GM19023 (cell line): ENCODE results near the gene POLR3G.

Source experiments
- ATAC-seq: cut with Tn5 transposase; IDR thresholded peaks from one replicate; pipeline ENCODE4 v1.9.1; 2021; ENCODE audit warnings: mild to moderate bottlenecking, moderate library complexity; ENCODE audit not compliant: unreplicated experiment

POLR3G gene

GRCh38 chr5:90503596-90503995 lies 28.9 kb downstream of the POLR3G start:
- no peak for ATAC-seq

GRCh38 chr5:90504743-90505142 lies 30.1 kb downstream of the POLR3G start:
- ATAC-seq, result no peak

GRCh38 chr5:90506221-90506620 lies 31.6 kb downstream of the POLR3G start:
- no peak for ATAC-seq

GRCh38 chr5:90510438-90510837 lies 35.8 kb downstream of the POLR3G start:
- ATAC-seq, result no peak

GRCh38 chr5:90514520-90514919 lies 39.9 kb downstream of the POLR3G start:
- no peak for ATAC-seq

GRCh38 chr5:90518661-90519060 lies 44.0 kb downstream of the POLR3G start:
- no peak for ATAC-seq

- ATAC-seq, result no peak
Observed at GRCh38 chr5:90519081-90519480, 44.4 kb downstream of the POLR3G start.

- ATAC-seq, result peak; percentile 4
Observed at GRCh38 chr5:90528601-90529193, 54.0 kb downstream of the POLR3G start.

GRCh38 chr5:90529194-90529938 lies 54.7 kb downstream of the POLR3G start, which contains the start of gene LYSMD3:
TSS of gene LYSMD3 (minus strand) at chr5:90529584. CDS start at chr5:90525289, 4,295 bp downstream.
- peak; percentile 88 for ATAC-seq

GRCh38 chr5:90529939-90530677 lies 55.4 kb downstream of the POLR3G start:
- peak; percentile 53 for ATAC-seq

- no peak for ATAC-seq
Observed at GRCh38 chr5:90530736-90531487, 56.2 kb downstream of the POLR3G start.

- no peak for ATAC-seq
Observed at GRCh38 chr5:90533794-90534193, 59.1 kb downstream of the POLR3G start.

- no peak for ATAC-seq
Observed at GRCh38 chr5:90534922-90535321, 60.3 kb downstream of the POLR3G start.

- ATAC-seq, result no peak
Observed at GRCh38 chr5:90542827-90543519, 68.3 kb downstream of the POLR3G start.

- no peak for ATAC-seq
Observed at GRCh38 chr5:90545511-90545910, 70.8 kb downstream of the POLR3G start.

GRCh38 chr5:90546216-90546837 lies 71.7 kb downstream of the POLR3G start:
- no peak for ATAC-seq

GRCh38 chr5:90547072-90547536 lies 72.4 kb downstream of the POLR3G start:
- no peak for ATAC-seq

GRCh38 chr5:90548069-90548593 lies 73.5 kb downstream of the POLR3G start:
- no peak for ATAC-seq

- no peak for ATAC-seq
Observed at GRCh38 chr5:90549223-90549622, 74.6 kb downstream of the POLR3G start.
